Dedifferentiated amniotic fluid mesenchymal stem cell (primary cell): ENCODE results near the gene OTOS.

Experiments
- DNase-seq: peaks from one replicate; pipeline ENCODE4 v3.0.0-alpha.2; 2016; ENCODE audit errors: extremely low spot score

The OTOS gene

DNA sequence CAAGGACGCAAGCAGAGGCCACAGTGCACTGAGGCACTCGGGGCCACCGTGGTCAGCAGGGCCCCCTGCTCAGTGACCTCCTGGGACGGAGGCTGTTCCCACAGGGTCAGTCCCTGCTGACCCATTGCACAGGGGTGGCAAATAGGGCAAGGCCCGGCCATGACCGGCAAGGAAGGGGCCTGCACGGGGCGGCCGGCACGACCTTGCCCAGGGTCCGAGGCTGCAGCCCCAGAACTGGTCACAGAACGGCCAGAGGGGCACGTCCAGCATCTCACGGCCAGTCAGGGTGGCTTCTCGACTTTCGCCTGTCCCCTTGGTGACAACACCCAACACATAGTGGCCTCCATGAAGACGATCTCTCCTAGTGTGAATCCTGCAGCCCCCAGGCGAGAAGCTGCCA lies 27.6 kb upstream of the OTOS start:
- DNase-seq, result no peak

DNA sequence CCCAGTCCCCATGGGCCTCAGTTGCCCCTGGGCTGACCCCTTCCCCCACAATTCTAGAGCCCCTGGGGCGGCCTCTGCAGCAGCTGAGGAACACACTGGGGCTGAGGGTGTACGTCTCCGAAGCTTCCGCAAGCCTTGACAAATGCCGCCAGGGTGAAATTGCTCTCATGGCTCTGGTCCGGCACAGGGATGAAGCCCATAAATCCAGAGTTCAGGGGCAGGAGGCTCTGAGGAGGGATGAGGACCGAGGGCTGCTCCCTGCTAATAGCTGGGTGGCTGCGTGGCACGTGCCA lies 27.1 kb upstream of the OTOS start:
- no peak for DNase-seq

DNA sequence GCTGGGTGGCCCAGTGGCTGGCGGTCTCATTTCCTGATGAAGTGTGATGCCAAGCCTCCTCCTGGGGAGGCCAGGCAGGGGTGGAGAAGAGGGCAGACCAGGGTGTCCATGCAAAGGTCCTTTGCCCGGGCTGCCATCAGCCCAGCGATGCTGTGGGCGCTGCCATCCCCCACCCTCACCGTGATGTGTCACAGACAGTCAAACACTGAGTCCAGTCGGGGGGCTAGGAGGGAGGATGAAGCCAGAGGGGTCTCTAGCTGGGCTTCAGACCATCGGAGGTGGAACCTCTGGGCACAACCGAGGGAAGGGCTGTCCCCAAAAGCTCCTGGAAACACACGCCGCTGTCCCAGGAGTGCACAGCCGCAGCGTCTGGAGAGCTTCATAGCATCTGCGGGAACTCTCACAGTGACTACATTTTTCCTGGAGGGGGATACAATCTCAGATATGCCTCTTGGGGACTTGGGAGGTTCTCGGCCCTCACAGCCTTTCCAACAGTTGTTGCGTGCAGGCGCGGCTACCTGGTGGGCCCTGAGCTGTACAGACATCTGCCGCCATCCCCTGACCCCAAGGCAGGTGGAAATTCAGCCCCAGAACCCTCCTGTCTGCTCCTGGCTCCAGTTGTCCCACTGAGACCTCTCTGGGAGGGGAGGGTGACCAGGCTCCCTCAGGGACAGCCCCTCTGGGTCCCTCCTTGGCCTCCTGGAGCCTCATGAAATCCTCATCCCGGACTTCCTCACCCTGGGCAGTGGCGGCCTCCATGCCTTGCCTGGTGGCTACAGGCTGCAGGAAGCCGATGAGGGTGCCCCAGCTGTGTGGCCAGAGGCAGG lies 26.5 kb upstream of the OTOS start:
- DNase-seq, result no peak

DNA sequence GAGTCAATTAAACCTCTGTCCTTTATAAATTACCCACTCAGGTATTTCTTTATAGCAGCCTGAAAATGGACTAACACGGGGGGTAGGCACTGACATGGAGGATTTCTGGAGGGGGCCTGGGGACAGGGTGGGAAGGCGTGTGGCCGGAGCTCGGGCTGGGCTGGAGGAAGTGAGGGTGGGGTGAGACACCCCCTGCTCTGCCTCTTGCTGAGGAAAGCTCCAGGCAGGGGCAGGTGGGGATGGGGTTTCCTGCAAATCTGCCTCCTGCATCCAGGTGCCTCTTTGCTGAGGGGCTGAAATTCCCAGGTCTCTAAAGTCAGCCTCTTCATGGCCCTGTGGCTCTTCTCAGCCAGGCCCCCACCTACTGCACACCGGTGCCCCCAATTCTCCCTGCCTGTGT lies 25.7 kb upstream of the OTOS start:
- no peak for DNase-seq

DNA sequence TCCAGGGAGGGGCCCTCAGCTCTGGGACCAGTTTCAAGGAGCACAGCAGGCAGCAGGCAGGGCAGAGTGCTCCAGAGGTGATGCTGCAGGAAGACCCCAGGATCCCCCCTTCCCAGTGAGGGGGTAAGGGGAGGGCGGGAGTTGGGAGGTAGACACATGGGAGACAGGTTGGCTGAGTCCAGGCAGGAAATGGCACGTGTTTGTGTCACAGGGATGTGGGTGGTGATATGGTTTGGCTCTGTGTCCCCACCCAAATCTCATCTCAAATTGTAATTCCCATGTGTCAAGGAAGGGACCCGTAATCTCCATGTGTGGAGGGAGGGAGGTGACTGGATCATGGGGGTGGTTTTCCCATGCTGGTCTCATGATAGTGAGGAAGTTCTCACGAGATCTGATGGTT lies 25.2 kb upstream of the OTOS start:
- DNase-seq, result no peak

DNA sequence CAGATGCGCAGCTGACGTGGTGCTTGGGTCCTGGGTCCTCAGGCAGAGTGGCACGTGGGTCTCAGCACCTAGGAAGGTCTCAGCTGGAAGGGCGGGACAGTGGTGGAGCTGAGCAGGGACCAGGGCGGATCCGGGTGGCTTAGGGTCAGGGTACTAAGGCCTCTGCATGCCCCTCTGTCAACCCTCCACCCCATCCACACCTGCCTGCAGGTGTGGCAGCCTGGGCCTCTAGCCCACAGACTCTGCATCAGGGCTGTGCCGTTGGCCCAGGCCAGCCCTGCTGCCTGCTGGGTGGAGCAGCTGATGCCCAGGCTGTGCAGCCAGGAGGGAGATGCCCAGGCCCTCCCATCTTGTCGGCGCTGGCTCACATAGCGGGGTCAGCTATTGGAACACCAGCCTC lies 24.6 kb upstream of the OTOS start:
- DNase-seq, result no peak

DNA sequence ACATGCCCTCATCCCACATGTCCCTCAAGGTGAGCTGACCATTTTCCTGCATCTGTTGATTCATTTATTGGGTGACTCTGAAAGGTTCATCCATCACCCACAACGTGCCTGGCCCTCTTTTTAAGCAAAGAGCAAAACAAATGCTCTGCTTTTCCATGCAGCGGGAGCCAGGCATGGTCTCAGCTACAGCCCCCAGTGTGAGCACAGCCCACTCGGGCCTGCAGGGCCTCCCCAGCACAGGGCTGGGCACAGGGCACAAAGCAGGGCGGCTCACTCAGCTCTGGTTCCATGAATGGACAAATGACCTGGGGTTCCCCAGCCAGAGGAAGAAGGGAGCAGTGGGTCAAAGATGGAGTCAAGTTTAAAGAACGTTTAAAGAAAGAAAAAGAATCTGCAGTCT lies 24.1 kb upstream of the OTOS start:
- no peak for DNase-seq

DNA sequence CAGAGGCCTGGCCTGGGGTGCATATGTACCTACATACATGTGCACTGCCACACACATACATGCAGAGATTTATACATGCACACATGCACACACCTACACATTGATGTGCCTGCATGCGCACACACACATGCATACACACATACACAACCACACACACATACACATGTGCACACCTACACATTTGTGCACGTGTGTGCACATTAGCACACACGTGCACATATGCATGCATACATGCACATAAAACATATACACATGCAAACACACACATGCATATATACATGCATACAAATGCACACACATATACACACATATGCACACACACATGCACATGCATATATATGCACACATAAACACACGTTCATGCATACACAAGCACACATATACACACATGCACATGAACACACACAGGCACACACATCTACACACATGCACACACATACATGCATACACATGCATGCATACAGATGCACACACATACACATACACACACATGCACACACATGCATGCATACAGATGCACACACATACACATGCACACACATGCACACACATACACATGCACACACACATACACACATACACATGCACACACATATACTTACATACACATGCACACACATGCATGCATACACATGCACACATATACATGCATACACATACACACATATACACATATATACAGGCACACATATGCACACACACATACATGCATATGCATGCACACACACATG lies 23.6 kb upstream of the OTOS start:
- DNase-seq, result no peak

DNA sequence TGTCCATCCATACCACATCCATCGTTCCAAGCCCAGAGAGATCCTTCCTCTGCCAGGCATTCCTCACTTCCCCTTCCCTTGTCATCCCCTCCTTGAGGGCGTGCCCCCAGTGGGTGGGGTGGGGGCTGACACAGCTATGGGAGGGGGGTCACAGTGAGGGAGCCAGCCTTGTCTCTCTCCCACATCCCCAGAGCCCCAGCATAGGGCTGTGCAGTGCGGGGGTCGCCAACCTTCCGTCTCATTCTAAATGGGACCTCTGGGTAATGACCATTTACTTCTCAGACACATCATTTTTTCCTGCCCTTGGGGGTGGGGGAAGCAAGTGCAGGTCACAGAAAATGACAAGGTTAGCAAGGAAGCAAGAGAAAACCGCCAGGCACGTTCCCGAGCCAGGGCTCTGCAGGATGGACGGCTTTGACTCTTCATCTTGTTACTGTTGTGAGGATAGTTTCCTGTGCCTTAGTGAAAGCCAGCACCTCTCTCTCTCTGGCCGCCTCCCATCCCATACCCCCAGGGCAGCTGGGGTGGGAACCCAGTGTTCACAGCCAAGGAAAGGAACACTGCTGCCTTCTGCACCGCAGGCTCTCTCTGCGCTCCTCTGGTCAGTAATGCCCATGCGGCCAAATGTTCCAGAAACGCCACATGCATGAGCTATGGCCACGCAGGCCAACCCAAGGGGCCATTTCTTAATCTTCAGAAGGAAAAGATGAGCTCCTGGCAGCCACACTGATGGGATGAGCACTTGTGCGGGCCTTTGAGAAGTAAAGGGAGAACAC lies 22.7 kb upstream of the OTOS start:
- no peak for DNase-seq

DNA sequence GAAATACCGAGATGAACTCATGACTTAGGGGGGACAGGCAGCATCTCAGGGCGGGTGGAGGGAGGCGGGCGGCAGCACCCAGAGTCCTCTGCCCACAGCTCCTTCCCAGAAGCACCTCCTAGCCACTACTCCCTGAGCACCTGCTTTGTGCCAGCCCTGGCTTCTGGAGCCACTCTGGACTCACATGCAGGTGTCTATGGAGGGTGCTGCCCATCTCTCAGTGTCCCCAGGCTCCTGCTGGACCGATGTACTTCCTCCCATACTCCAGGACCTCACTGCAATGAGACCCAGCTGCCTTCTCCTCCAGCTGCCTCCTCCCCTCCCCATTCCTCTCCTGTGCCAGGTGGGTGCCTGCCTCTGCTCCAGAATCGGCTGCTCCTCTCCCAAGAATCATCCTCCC lies 22.1 kb upstream of the OTOS start:
- no peak for DNase-seq

DNA sequence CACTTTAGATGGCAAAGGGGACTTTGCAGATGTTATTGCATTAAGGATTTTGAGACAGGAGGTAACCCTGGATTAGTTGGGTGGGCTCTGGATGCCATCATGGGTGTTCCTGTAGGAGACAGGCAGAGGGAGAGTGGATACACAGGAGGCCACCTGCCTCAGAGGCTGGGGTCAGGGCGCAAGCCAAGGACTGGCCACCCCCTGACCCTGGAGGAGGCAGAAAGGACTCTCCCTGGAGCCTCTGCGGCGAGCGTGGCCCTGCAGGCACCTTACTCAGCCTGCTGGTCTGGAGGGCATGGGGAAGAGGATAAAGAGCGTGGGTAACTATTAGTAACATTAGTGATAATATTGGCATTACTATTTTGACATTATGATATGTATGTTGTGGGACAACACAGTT lies 21.6 kb upstream of the OTOS start:
- DNase-seq, result no peak

DNA sequence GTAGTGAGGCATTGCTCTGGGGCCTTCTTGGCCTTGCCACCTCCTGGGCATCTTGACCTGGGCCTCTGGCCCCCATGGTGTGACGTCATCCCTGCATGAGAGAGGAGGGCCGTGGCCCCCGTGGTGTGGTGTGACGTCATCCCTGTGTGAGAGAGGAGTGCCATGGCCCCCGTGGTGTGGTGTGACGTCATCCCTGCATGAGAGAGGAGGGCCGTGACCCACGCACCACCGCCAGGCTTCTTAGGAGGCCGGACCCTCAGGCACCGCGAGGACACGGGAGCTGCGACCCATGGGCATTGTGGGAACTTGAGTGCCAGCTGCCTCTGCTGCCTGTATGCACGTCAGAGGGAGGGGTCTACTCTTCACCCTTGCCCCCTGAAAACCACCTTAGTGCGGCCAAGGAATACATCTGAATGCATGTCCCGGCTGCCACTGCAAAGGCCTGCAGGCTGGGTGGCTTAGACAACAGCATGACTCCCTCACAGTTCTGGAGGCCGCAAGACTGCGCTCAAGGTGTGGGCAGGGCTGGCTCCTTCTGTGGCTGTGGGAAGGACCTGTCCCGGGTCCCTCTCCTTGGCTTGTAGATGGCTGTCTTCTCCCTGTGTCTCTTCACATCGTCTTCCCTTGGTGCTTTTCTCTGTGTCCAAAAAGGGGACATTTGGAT lies 20.8 kb upstream of the OTOS start:
- DNase-seq, result no peak

DNA sequence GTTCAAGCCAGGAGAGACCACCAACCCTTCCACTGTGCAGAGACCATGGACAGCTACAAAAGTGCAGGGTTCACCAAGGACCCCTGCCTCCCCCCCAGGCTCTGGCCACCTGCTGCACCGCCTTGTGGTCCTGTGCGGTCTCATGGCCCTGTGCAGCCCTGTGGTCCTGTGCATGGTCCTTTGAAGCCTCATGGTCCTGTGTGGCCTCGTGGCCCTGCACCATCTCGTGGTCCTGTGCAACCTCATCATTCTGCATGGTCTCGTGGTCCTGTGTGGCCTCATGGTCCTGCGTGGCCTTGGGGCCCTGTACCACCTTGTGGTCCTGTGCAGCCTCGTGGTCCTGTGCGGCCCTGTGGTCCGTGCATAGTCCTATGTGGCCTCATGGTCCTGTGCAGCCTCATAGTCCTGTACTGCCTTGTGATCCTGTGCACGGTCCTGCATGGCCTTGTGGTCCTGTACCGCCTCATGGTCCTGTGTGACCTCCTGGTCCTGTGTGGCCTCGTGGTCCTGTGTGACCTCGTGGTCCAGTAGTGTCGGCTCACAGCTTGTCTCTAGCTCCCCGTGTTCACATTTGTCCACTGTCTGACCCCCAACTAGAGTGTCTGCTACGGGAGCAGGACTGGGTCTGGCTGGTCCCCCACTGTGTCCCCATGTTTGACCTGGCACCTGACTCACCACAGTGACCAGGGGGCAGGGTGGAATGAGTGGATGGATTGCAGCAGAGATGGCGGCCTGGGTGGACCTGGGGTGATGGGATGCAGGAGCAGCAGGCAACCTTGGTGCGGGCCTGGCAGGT lies 20.0 kb upstream of the OTOS start:
- DNase-seq, result no peak

DNA sequence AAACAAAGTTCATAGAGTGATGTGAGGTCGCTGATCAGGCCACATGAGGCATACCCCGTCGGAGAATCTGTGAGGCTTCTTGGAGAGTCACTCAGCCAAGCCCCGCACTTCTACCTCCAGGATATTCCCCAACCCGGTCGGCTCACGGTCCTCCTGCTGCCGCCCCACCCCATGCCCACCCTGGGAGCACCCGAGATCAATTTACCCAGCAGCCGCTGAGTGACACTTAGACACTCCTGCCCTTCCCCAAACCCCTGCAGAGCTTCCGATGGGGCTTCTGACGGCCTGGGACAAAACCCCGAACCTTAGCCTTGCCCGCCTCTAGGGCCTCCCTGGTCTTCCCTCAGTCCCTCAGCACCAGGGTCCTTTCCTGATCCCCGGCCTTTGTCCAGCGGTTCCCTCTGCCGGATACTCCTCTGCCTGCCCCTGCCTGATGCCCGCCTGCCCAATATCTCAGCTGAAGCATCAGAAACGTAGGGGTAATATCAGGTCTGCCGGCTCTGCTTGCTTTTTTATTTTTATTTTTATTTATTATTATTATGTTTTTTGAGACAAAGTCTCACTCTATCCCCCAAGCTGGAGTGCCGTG lies 18.9 kb upstream of the OTOS start:
- DNase-seq, result no peak

DNA sequence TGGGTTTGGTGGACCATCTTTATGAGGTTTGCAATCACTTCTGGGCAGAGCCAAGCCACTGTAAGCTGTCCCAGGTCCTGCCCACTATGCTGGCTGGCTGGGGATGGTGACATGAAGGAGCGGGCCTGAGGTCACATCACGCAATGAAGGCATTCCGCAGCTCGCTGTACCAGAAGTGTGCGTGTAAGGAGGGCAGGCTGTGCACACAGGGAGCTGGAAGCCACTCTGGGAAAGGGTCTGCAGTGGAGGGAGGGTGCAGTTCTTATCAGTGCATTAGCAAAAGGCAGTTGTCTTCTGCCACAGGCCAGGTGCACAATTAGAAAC lies 16.7 kb upstream of the OTOS start:
- no peak for DNase-seq

DNA sequence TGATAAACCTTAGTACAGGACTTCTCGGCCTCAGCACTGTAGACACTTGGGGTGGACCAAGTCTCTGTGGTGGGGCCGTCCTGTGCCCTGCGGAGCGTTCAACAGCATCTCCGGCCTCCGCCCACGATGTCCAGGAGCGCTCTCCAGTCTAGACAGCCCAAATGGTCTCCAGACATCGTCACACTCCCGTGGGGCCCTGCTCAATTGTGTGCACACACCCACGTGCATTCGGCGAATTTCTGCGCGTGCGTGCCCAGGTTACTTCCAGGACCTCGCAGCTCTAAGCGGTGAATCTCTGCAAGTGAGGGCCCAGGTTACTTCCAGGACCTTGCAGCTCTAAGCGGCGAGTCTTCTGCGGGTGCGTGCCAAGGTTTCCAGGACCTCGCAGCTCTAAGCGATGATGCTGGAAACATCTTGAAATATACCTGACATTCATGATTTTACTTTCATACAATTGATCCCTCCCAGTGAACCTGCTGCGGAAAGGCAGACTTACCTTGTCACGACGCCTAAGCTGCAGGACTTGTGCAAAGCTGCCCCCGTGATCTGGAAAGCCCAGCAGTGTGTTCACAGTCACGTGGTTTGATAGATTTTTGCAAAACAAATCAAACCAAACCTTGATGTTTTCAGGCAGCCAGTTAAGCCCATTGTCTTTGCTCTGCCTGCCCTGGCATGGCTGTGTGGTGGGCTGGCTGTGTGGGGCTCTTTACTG lies 16.1 kb upstream of the OTOS start:
- no peak for DNase-seq

DNA sequence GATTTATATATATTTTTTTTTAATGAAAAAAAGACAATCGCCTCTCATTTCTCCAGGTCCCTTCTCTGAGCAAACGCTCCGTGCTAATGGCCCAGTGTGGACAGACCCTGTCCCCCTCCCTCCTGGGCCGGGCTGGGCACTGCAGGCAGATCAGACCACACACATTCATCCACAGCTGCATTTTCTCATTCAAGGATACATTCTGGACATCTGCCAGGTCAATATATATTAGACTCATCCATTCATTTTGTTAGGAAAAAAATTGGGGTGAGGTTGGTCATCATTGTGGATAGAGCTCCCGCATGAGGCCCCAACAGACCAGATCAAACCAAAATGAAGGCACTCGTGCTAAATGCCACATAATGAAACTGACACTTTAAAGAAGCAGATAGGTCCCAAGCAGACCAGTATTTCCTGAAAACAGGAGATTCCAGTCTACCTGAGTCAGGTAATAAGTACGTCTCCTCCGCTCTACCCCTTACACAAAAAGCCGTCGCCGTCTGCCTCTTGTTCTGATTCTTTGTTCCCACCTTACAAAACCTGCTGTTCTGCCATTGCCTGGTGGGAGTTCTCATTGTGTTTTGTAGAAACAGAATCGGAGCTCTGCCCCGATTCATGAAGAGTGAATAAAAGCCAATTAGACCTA lies 15.4 kb upstream of the OTOS start:
- no peak for DNase-seq

DNA sequence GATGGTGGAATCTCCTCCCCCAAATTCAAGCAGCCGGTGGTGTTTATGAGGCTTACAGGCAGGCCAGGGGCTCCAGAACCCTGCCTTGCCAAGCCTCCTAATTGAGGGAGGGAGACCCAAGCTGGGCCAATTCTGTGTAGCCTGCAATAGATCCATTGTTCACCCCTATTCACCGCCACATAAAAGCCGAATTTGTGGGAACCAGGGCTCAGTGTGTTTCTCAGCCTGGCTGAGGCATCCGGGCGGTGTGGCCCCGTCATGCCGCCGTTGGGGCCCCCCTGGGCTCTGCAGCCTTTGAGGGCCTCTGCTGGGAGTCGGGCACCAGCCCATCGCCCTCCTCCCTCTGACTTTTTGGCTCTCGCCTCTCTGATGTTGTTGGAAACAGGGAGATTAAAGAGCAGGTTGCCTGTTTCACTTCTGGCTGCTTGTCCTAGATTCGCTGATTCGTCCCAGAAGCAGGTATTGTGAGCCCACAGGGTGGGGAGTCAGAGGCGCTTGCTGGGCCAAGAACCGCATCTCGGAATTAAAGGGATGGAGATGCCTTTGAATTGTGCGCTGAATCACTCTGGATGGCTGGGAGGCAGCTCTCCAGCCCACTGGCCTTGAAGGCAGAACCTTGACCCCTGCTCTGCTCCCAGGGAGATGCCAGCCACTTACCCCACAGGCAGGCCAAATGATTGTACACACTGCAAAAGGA lies 14.7 kb upstream of the OTOS start:
- no peak for DNase-seq

DNA sequence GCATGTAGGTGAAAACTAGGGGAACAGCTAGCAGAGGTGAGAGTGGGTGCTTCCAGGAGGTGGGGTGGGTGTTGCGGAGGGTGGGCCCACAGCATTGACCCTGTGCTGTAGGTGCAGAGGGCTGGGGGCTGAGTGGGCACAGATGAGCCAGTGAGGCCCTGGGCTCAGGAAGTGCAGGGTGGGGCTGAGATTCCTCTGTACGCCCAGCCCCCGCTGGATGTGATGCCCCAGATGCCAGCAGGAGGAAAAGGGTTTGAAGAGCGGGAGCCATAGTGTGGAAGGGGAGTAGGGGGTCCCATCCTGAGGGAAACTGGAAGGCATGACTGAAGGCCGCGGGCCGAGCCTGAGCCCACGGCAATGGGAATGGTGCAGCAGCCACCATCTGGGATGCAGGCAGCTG lies 14.1 kb upstream of the OTOS start:
- no peak for DNase-seq

DNA sequence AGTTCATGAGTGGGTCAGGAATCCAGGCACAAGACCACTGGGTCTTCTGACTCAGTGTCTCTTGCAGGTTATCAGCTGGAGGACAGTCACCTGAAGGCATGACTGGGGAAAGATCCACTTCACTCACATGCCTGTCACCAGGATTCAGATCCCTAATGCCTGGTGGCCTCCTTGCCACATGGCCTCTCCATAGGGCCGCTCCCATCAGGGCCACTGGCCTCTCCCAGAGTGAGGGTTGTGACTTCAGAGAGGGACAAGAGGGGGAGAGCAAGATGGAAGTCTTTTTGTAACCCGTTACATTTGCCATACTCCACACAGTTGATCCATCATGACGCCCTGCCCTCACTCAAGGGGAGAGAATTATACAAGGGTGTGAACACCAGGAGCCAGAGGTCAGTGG lies 13.0 kb upstream of the OTOS start:
- DNase-seq, result no peak
